Psoas muscle (tissue), 8 donors: ENCODE data around the gene SGK1. TPM values are rescaled to one million over a fixed set of nuclear protein-coding genes. Genes with fewer than 3 reads are reported as not detected.

Source experiments
- ATAC-seq, 4 donors: fragments of 200-7000 bp; cut with Tn5 transposase; one replicate each; pipeline ENCODE4 v1.9.1; 2020; ENCODE audit warnings: moderate library complexity in 3 of 4, mild to moderate bottlenecking in 2 of 4
- DNase-seq, 2 donors: peaks; one replicate each; pipeline ENCODE4 v3.0.0-alpha.2; 2020
- H3K27ac ChIP-seq: fragments of 200-600 bp; one replicate; pipeline ENCODE4 v1.8.0; 2022
- H3K27me3 ChIP-seq, 3 donors: fragments of 200-600 bp in 1 of 3; one replicate each; pipeline versions ENCODE4 v1.6.1 to v1.8.0; 2013 to 2022; ENCODE audit warnings: low read length in 2 of 3, mild to moderate bottlenecking in 2 of 3, moderate library complexity in 1 of 3; ENCODE audit not compliant: insufficient read depth in 3 of 3
- H3K36me3 ChIP-seq, 2 donors: fragments of 200-600 bp in 1 of 2; one replicate each; pipeline versions ENCODE4 v1.6.1 to v1.8.0; 2013 to 2022; ENCODE audit warnings: low read depth in 1 of 2, mild to moderate bottlenecking in 1 of 2, moderate library complexity in 1 of 2; ENCODE audit not compliant: insufficient read depth in 1 of 2
- H3K4me1 ChIP-seq: fragments of 200-600 bp; one replicate; pipeline ENCODE4 v1.8.0; 2022
- H3K4me3 ChIP-seq: fragments of 200-600 bp; one replicate; pipeline ENCODE4 v1.8.0; 2022; ENCODE audit warnings: mild to moderate bottlenecking
- H3K9me3 ChIP-seq: fragments of 200-600 bp; one replicate; pipeline ENCODE4 v1.8.0; 2022
- WGBS, 3 donors: extraction: QIAGEN DNeasy Blood & Tissue Kit; methylation state at CpG; one replicate each; pipeline versions ENCODE4 v1.1.6 to v1.1.7; 2013; 5-methylcytosine and 5-hydroxymethylcytosine counted together
- intact Hi-C, 2 donors: fragments of 100-400 bp; cut with DNase I; formaldehyde crosslinking; loops; one replicate each; pipeline versions ENCODE4 v1.11.0 to v1.14.2; 2022
- polyA plus RNA-seq, 3 donors: library from polyadenylated mRNA; stranded (reverse); fragments of 200-250 nt; gene quantifications; one replicate each; pipeline ENCODE4 v1.2.3, GENCODE V29; 2013
- total RNA-seq, 4 donors: library from RNA; stranded (reverse); fragmentation: NEBNext Ultra II Directional in 2 of 4; extraction: Animal tissue kit (Norgen Biotek cat#: 25700) in 2 of 4; gene quantifications; one replicate each; pipeline versions ENCODE4 v1.2.1 to v1.2.4, GENCODE V29; 2021 to 2023
- TF ChIP-seq, protein P1 (sequence below): fragments of 200-600 bp; IDR thresholded peaks from one replicate; pipeline ENCODE4 v1.8.0; 2022; ENCODE audit warnings: antibody characterized with exemption
- donor health status: healthy with polysubstance abuse.
- donor health status: DM: no; HTN: no; CAD: no; lungs with moderate emphysema.
- donor health status: Bipolar disorder and iron deficiency.
- donor health status: healthy.
- donor health status: DM: yes; HTN: yes; CAD: no.
- donor health status: DM: no; HTN: no; CAD: no.
- donor health status: DM: no; HTN: no; CAD: no.
- donor health status: DM: yes; HTN: yes; CAD: no.

SGK1 gene
- total and polyA plus RNA-seq, 7 donors = 34.4 to 125 (median 64.1) TPM

DNA sequence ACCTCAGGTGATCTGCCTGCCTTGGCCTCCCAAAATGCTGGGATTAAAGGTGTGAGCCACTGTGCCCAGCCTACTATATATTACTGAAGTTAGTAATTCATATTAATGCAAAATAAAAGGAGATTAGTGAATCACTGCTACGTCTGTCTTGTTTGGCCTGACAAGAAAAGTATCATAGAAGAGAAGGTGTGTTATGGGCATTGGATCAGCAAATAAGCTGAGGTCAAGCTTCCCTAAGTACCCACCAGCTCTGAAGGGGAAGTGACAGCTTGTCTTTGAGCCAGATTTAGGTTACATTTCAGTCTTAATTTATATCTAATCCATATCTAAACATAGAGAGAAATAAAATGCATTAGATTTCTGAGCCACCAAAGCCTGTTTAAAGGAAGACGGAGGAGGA, 7.1 kb downstream of the SGK1 start:
- DNase-seq (no peak), ATAC-seq (no peak)
- Histone ChIP-seq H3K27me3 (no peaks in the 10 kb centered on the region), H3K4me3 (no peak overlapping the region), H3K36me3 (no peaks in the 10 kb centered on the region), H3K4me1 (no peaks in the 10 kb centered on the region), H3K27ac (no peak overlapping the region), H3K9me3 (no peaks in the 10 kb centered on the region)
- intact Hi-C loops = no loop called here
- TF ChIP-seq, protein P1, sequence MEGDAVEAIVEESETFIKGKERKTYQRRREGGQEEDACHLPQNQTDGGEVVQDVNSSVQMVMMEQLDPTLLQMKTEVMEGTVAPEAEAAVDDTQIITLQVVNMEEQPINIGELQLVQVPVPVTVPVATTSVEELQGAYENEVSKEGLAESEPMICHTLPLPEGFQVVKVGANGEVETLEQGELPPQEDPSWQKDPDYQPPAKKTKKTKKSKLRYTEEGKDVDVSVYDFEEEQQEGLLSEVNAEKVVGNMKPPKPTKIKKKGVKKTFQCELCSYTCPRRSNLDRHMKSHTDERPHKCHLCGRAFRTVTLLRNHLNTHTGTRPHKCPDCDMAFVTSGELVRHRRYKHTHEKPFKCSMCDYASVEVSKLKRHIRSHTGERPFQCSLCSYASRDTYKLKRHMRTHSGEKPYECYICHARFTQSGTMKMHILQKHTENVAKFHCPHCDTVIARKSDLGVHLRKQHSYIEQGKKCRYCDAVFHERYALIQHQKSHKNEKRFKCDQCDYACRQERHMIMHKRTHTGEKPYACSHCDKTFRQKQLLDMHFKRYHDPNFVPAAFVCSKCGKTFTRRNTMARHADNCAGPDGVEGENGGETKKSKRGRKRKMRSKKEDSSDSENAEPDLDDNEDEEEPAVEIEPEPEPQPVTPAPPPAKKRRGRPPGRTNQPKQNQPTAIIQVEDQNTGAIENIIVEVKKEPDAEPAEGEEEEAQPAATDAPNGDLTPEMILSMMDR = no peak
- 82 to 94% (median 94%) methylated on average over 2 of the region's 2 CpGs for WGBS, 3 donors

DNA sequence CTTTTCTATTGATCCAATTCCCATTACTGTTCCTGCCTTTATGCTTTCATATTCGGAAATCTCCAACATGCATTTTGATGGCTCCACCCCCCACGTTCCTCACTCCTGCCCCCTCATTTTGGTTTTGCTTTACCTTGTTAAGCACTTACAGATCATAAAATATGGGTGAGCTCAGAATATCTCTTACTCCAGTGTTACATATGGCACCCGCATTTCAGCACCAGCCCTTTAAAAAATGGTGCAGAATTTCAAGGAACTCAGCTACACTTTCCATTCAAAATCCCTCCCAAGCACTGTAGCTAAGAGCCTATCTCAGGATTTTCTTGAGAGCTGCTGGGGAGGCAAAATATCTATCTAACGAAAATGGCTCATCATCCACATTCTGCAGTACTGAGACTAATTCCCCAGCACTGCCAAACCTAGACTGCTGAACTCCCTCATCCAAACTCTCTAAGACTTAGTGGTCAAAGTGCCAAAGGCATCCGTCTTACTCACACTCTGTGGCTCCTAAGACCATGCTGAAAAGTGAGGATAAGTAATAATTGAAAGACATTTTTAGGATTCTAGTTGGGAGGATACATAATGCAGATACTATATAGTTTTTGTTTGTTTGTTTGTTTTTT, 7.8 kb downstream of the SGK1 start:
- TF ChIP-seq, protein P1 = no peak
- H3K4me1 ChIP-seq = no peaks in the 10 kb centered on the region
- no peaks in the 10 kb centered on the region for H3K27me3 ChIP-seq
- no peak overlapping the region for H3K27ac ChIP-seq
- intact Hi-C loops = no loop called here
- 82 to 85% (median 84%) methylated on average over 5 of the region's 5 CpGs for WGBS, 3 donors
- no peak overlapping the region for H3K4me3 ChIP-seq
- H3K36me3 ChIP-seq = no peaks in the 10 kb centered on the region
- ATAC-seq = no peak
- DNase-seq = no peak
- no peaks in the 10 kb centered on the region for H3K9me3 ChIP-seq

DNA sequence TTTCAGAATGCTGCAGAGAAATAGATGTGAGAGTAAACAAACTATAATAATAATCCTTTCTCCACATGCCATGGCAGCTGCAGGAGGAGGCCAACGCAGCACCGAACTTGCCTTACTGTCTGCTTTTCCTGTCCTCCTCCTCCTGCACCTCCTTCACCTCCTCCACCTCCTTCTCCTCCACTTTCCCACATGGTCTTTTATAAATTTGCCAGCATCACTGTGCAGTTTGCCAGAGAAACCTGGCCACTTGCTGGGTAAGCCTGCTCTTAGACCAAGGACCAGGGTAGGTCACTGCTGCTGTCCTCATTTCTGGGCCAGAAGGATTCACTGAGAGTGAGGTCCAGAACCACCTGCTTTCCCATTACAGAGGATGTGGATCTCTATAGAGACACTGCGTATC, 8.7 kb downstream of the SGK1 start:
- intact Hi-C loops = no loop called here
- Histone ChIP-seq H3K4me1 (no peaks in the 10 kb centered on the region), H3K9me3 (no peaks in the 10 kb centered on the region), H3K27me3 (no peaks in the 10 kb centered on the region), H3K36me3 (no peaks in the 10 kb centered on the region), H3K27ac (no peak overlapping the region), H3K4me3 (no peak overlapping the region)
- 71 to 80% (median 75%) methylated on average over 3 of the region's 3 CpGs for WGBS, 3 donors
- TF ChIP-seq, protein P1 = no peak
- no peak for ATAC-seq
- no peak for DNase-seq

DNA sequence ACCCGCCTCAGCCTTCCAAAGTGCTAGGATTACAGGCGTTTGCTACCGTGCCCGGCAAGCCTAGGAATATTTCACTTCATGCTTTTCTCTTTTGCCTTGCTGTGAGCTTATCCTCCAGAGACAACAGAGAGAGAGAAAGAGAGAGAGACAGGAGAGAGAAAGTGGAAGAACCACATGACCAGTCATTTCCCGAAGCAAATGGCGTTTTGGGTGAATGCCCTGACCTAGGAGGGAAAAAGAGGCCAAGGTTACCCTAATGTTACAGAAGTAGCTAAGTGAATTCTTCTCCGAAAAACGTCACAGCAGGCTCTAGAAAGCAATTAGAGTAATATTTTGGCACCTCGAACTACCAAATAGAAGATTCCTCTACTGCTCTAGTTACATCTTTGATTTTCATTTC, 9.1 kb downstream of the SGK1 start:
- WGBS, 3 donors = 56 to 74% (median 62%) methylated on average over 9 of the region's 9 CpGs
- TF ChIP-seq, protein P1 = no peak
- no peaks in the 10 kb centered on the region for H3K36me3 ChIP-seq
- intact Hi-C loops = no loop called here
- H3K4me3 ChIP-seq = no peak overlapping the region
- H3K27ac ChIP-seq = no peak overlapping the region
- ATAC-seq = no peak
- H3K9me3 ChIP-seq = no peaks in the 10 kb centered on the region
- H3K4me1 ChIP-seq = no peaks in the 10 kb centered on the region
- H3K27me3 ChIP-seq = no peaks in the 10 kb centered on the region
- no peak for DNase-seq

DNA sequence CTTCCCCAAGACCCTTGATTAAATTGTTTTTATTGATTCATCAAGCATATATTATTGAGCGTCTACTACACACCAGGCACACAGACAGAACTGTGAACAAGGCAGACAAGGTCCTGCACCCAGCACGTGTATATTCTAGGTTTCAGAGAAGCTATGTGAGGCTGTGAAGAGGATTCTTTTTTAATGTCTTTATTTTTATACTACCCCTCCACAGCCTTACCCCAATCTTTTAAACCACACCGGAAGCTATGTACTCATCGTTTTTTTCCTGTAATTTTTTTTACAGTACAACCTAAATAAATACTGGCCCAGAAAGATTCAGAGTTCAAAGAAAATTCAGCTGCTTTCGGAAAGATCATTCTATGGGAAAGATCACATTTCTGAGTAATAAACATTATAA, 10.0 kb downstream of the SGK1 start:
- H3K4me1 ChIP-seq = no peaks in the 10 kb centered on the region
- no peak overlapping the region for H3K27ac ChIP-seq
- 85 to 91% (median 86%) methylated on average over 5 of the region's 5 CpGs for WGBS, 3 donors
- TF ChIP-seq, protein P1 = no peak
- no peaks in the 10 kb centered on the region for H3K36me3 ChIP-seq
- H3K27me3 ChIP-seq = no peaks in the 10 kb centered on the region
- no peak overlapping the region for H3K4me3 ChIP-seq
- ATAC-seq = no peak
- DNase-seq = no peak
- intact Hi-C loops = no loop called here
- H3K9me3 ChIP-seq = no peaks in the 10 kb centered on the region
